Stimulated activated naive CD4-positive, alpha-beta T cell (primary cell): ENCODE results near the gene WRNIP1.

ENCODE experiments used
- DNase-seq, 6 experiments: peaks; one replicate each; lab custom pipeline; 2025; lab: John Stamatoyannopoulos, UW

Gene WRNIP1

DNA sequence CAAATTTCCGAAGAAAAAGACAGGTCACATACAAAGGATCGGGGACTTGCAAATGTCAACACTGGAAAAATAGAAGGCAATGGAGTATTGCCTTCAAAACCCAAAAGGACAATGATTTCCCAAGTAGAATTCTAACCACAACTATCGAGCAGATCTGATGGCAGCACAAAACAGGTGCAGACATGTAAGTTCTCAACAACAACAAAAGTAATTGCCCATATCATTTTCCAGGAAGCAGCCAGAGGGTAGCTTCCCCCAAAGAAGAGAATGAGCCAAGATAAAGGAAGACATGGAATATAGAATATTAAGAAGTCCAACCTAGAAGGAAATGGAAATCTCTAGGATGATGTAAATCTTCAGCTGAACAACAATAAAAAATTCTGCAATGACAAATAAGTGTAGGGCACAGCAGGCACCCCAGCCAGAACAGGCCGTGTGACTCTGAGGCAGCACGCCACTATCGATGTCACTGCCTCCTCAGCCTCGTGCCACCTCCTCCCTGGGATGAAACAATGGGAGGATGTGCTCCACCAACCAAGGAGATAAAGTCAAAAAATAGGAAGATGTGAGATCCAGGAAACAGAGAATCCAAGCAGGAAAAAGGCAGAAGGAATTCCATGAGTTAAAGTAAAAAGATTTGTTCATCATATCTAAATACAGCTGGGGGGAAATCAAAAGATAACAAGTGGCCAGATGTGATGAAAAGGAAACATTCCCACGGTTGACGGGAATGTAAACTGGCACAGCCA lies 42.3 kb downstream of the WRNIP1 start:
- no peak for DNase-seq

DNA sequence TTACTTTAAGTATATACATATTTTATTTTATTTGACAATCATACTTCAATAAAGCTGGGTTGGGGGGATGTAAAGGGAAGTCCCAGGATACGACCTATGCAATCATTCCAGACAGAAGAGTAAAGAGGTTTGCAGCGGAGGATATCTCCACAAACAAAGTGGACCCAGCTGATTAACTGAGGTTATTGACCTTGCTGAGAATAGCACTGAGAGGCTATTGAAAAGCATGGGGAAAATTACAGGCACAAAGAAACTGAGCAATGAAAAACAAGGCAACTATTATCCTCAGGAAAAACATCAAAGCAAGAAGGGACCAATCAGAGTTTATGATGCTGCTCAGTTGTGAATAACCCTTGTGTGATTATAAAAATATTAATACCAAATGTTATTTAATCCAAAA lies 43.8 kb downstream of the WRNIP1 start:
- DNase-seq = no peak

DNA sequence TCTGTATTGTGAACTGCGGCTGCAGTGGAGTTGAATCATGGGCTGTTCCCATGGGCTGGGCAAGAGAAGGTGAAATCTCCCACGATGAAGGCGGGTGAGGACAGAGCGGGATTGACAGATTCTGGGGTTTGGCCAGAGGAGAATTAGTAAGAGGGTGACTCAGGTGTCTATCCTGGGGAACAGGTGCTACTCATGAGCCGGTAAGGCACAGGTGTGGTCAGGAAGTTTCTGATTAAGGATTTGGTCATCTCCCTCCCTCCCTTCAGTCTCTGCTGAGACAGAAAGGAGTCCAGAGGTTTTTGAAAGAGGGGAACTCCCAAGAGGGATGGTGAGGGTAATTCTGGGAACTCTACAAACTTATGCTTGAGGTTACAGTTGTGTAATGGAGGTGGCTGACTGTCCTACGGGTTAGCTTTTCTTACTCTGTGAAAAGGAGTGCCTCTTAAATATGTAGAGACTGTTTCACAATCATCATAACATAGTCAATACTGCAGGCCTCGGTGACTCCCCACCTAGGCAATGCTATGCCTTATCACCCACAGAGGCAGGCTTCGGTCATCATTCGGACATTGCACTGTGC lies 45.0 kb downstream of the WRNIP1 start:
- no peak for DNase-seq

DNA sequence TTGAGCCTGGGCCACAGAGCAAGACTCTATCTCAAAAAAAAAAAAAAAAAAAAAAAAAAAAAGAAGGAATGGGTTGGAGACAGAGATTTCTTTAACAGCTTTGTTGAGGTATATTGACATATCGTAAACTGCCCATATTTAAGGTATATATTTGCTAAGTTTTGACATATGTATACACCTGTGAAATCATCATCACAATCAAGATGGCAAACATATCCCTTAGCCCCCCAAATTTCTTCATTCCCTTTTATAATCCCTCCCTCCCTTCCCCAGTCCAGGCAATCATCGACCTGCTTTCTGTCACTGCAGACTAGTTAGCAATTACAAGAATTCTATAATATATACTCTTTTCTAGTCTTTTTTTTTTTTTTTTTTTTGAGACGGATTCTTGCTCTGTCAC lies 47.5 kb downstream of the WRNIP1 start:
- no peak for DNase-seq

DNA sequence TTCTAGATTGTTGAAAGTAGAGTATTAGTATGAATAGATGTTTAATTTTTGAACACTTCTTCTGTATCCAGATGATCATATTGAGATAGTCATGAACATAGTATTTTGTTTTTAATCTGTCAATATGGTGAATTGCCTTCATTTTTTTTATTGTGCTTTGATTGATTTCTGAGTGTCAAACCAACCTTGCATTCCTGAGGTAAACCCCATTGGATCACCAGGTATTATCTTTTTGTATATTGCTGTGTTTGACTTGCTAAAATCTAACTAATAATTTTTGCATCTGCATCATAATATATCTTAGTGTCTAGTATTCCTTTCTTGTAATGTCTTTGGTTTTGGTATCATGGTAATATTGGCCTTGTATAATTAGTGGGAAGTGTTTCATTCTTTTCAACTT lies 51.0 kb downstream of the WRNIP1 start:
- no peak for DNase-seq

DNA sequence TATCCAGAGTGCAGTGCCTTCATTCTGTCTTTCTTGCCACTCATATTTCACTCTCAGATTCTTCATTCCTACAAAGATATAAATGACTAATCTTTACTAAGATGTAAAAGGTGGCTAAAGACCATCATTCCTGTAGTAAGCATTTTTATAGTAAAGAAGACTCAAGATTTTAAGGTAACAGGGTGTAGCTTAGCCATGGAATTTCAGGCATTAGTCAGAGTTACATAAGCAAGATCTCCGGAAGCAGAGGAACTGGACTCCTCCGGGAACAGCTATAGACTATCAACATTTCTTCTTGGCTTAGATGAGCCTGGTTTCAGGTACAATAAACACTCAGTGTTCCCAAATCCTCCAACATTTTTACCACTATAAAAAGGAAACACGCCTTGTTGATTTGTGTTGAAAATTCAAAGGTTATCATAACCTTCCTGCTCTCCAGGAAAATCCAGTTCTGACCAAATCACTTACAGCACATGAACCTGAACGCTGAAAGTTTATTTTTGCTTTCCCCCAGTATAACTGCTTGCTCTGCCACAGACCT lies 52.8 kb downstream of the WRNIP1 start:
- no peak for DNase-seq

DNA sequence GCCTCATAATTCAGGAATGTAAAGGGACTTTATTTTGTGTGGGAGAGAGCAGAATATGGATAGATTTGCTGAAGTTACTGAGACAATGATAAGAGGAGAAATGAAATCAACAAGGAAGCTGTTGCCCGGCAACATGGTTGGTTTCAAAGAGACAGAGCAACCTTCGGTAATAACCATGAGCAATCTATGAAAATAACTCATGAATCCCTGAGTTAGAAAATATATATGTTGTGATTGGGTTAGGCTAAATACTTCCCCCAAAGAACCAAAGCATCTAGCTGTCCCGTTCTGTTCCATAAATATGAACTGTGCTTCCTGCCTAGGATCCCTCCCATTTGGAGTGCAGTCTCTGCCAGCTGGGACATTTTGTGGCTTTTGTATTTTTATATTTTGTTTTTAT lies 53.4 kb downstream of the WRNIP1 start:
- DNase-seq = no peak

DNA sequence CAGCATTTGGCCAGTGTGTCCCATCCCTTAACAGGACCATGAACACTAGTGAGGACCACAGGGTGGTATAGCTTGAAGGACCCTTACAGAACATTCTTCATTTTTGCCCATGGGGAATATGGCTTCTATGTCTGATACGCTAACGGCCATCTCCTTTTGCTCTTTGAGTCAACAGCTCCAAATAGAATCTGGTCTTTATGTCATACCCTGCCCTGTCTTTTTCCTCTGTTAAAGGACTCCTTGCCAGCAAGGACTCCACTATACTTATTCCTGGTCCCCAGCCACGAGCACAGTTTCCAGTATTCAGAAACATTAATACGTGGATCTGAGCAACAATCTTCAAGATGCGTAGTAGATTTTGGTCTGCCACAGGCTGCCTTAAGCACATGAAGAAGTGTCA lies 53.9 kb downstream of the WRNIP1 start:
- no peak for DNase-seq

DNA sequence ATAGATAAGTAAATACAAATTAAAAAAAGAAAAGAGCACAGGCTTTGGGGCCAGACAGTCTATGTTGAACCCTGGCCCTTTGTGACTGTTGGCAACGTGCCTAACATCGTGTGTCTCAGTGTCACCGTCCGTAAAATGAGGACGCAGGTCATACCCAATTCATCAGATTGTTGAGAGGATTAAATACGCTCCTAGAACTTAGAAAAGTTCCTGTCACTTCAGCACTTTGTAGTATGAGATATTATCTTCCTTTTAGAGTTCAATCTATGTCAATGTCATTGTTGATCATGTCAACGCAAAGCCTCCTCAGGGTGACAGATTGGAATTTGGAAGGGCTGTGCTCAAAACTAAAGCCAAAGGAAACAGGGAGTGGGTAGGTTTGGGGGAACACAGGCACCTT lies 54.8 kb downstream of the WRNIP1 start:
- DNase-seq = no peak

DNA sequence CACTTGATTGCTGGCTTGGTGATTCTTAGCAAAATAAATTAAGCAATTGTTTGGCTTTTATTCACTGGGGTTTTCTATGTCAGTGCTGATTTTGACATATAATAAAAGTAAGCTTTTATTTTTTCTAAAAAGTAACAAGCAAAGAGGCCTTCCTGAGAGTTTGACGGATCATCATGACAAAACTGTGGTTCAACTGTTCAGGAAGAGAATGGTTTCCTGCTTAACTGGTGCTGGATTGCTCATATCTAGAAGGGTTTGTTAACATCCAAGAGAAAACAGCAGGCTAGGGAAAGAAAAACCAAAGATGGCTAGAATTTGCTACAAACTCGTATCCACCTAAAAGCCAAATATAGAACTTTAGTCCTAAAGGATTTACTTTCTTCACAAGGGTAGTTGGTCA lies 55.2 kb downstream of the WRNIP1 start:
- no peak for DNase-seq

DNA sequence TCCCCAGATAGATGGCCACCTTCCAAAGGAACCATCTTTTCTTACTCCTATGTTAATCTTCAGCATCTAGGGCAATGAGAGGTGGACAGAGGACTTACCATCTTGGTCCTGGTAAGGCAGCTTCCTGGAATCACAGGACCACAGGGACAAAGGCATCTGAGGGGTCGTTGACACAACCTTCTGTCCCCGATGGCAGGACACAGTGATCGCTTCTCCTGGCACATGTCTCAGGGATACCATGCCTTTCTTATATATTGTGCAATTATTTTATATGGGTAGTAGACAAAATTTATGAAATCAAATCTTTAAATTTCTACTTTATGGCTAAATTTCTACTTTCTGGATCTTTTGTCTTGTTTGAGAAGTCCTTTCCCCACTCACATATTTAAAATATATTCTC lies 56.4 kb downstream of the WRNIP1 start:
- no peak for DNase-seq

DNA sequence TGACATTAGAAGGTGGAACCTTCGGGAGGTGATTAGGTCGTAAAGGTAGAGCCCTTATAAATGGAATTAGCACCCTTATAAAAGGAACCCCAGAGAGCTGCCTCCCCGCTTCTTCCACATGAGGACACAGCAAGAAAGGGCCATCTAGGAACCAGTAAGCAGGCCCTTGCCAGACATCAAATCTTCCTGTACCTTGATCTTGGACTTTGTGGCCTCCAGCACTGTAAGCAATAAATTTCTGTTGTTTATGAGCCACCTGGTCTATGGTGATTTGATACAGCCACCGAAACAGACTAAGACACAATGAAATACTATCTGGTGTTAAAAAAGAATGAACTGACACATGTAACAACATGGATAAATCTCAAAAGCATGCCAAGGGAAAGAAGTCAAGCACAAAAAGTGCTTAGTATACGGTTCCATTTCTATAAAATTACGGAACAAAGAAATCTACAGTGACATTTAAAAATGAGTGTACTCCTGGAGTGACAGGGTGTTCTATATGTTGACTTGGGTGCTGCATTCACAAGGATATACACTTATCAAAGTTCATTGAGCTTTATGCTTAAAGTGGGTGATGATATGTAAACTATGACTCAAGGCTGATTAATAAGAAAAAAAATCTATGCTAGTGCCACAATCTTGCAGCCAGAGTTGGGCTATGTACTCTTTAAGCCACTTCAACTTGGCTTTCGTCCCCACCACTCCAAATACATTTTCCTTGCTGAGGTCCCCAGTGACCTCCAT lies 58.1 kb downstream of the WRNIP1 start:
- DNase-seq = no peak

DNA sequence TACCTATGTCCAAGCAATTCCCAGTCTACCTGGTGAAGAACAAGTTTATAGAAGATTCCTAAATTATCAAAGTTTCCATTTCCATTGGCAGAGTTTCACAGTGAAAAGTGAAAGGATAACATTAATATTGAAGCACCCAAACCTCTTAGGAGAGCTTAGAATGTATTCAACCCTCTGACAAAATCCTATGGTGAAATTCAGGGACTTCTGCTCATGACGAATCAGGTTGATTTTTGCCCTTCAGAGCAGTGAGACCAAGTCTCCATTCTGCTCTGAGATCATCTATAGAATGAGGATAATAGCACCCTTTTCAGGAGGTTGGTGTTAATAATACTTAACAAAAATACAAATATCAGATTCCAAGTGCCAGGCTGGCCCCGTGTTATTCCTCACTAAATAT lies 60.9 kb downstream of the WRNIP1 start:
- no peak for DNase-seq

DNA sequence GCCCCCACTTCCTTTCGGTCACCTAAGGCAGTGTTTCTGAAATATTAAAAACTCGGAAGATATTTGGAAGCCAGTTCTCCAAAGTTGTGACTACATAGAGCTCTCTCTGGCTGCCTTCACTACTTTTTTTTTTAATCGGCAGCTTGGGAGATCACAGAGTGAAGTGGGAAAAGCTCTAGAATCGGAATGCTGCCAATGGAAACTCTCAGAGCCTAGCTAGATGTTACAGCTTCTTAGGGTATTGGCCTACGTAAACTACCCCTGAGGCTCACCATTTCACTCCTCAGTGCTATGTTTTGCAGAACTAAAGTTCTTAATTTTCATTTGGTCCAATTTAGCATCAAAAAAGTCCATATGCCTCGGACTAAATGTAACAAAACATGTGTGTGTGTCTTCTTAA lies 61.9 kb downstream of the WRNIP1 start:
- no peak for DNase-seq

DNA sequence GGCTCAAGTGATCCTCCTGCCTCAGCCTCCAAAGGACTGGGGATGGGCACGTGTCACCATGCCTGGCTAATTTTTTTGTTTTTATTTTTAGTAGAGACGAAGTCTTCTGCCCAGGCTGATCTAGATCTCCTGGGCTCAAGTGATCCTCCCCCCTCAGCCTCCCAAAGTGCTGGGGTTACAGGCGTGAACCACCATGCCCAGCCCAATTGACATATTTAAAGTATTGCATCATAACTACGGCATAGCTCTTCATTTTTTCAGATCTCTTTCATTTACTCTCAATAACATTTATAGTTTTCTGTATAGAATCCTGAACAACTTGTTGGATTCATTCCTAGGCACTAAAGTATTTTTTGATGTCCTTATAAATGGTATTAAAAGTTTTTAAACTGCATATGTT lies 63.4 kb downstream of the WRNIP1 start:
- no peak for DNase-seq

DNA sequence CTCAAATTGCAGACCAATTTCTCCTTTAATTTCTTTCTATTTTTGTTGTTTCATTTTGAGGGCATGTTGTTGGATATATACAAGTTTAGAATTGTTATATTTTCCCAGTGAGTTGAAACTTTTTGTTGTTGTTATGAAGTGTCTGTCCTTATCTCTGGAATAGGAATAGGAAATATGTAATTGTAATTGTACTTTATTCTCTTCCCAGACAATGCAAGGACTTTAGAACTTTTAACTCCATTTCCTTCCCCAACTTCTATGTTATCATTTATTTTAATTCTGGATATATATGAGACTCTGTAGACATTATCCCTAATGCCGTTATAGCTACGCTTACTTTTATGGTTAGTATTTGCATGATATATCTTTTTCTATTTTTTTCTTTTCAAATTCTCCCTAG lies 64.1 kb downstream of the WRNIP1 start:
- no peak for DNase-seq

DNA sequence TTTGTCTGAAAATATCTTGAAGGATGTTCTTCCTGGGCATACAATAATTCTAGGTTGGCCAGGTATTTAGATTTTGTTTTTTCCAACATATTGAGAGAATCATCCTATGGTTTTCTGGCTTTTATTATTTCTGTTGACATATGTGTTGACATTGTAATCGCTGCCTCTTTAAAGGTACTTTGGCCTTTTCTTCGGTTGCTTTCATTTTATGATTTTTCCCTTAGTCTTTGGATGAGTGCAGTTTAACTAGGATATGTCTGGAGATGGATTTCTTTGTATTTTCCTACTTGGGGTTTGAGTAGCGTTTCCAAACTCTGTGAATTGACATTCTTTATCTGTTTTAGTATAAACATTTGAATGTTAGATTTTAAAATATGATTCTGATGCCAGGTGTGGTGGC lies 65.0 kb downstream of the WRNIP1 start:
- no peak for DNase-seq

DNA sequence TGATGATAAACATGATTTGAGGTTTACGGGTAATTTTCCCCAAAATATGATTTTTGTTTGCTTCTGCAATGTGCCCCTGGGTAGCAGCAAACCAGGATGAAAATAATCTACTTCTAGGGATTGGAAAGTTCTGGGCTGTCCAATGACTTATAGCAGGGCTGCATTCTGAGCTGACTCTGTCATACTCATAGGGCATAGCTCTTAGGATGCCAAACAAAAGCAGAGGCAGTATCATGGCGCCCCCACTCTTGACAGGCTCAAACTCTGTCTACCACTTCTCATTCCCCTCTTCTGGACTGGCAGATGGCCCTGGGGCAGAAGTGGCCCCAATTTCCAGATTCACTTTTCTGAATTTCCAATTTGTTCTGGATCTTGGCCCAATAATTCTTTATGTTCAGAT lies 66.2 kb downstream of the WRNIP1 start:
- DNase-seq = no peak

DNA sequence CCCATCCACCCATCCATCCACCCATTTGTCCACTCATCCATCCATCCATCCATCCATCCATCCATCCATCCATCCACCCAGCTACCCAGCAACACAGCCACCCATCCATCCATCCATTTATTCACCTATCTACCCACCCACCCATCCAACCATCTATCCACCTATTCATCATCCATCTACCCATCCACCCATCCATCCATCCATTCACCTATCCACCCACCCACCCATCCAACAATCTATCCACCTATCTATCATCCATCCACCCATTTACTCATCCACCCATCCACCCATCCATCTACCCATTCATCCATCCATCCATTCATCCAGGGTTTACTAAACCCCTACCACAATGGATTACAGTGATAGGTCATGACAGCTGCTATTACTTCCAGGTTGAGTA lies 69.1 kb downstream of the WRNIP1 start:
- no peak for DNase-seq
